HUES6 (cell line): ENCODE data around the gene PANX2.

ENCODE experiments used
- H3K27ac ChIP-seq: 2 replicates; pipeline ENCODE4 v1.7.0; 2013; ENCODE audit warnings: low read depth, mild to moderate bottlenecking, low read length, inconsistent platforms
- H3K27me3 ChIP-seq: 2 replicates; pipeline ENCODE4 v1.6.1; 2013; ENCODE audit warnings: low read length; ENCODE audit not compliant: control insufficient read depth, insufficient read depth
- H3K36me3 ChIP-seq: 2 replicates; pipeline ENCODE4 v1.6.1; 2013; ENCODE audit warnings: low read length; ENCODE audit not compliant: control insufficient read depth, insufficient read depth
- H3K4me1 ChIP-seq: 2 replicates; pipeline ENCODE4 v1.6.1; 2013; ENCODE audit warnings: low read length; ENCODE audit not compliant: control insufficient read depth, insufficient read depth
- H3K4me3 ChIP-seq: 2 replicates; pipeline ENCODE4 v1.5.1; 2013; ENCODE audit warnings: low read depth, low read length
- H3K9ac ChIP-seq: one replicate; pipeline ENCODE4 v1.6.1; 2013; ENCODE audit warnings: mild to moderate bottlenecking, low read length
- H3K9me3 ChIP-seq: 2 replicates; pipeline ENCODE4 v1.6.1; 2013; ENCODE audit warnings: low read depth, low read length; ENCODE audit not compliant: control insufficient read depth, insufficient read depth

PANX2 gene

GRCh38 chr22:50197000-50197800 is 26.7 kb downstream of the PANX2 start:
- Histone ChIP-seq H3K9ac (no peak overlapping the region), H3K27me3 (no peaks in the 10 kb centered on the region), H3K27ac (no peak overlapping the region), H3K36me3 (peaks cover 42% of the 10 kb centered on the region), H3K9me3 (no peaks in the 10 kb centered on the region), H3K4me3 (no peak overlapping the region), H3K4me1 (peaks cover 9% of the 10 kb centered on the region; the same call in 1 of the 2 replicates)

GRCh38 chr22:50197856-50198623 is 27.5 kb downstream of the PANX2 start:
- Histone ChIP-seq H3K4me1 (peaks cover 9% of the 10 kb centered on the region; the same call in 1 of the 2 replicates), H3K9me3 (no peaks in the 10 kb centered on the region), H3K9ac (no peak overlapping the region), H3K36me3 (peaks cover 44% of the 10 kb centered on the region), H3K4me3 (no peak overlapping the region), H3K27ac (no peak overlapping the region), H3K27me3 (no peaks in the 10 kb centered on the region)

GRCh38 chr22:50198624-50199017 is 28.1 kb downstream of the PANX2 start:
- Histone ChIP-seq H3K4me3 (no peak overlapping the region), H3K9ac (no peak overlapping the region), H3K9me3 (no peaks in the 10 kb centered on the region), H3K36me3 (peaks cover 44% of the 10 kb centered on the region), H3K27me3 (no peaks in the 10 kb centered on the region), H3K4me1 (peaks cover 9% of the 10 kb centered on the region; the same call in 1 of the 2 replicates), H3K27ac (no peak overlapping the region)

GRCh38 chr22:50199251-50199721 is 28.8 kb downstream of the PANX2 start:
- H3K27me3 ChIP-seq, result no peaks in the 10 kb centered on the region
- no peaks in the 10 kb centered on the region for H3K9me3 ChIP-seq
- H3K4me3 ChIP-seq, result peak overlapping the region; percentile 73
- H3K36me3 ChIP-seq, result peaks cover 42% of the 10 kb centered on the region
- peak overlapping the region; percentile 10 for H3K9ac ChIP-seq
- H3K4me1 ChIP-seq, result peaks cover 9% of the 10 kb centered on the region; the same call in 1 of the 2 replicates
- H3K27ac ChIP-seq, result no peak overlapping the region

- H3K4me3 ChIP-seq, result peak overlapping the region; percentile 73
- no peaks in the 10 kb centered on the region for H3K9me3 ChIP-seq
- peak overlapping the region; percentile 21 for H3K9ac ChIP-seq
- no peak overlapping the region for H3K27ac ChIP-seq
- H3K4me1 ChIP-seq, result peaks cover 9% of the 10 kb centered on the region; the same call in 1 of the 2 replicates
- no peaks in the 10 kb centered on the region for H3K27me3 ChIP-seq
- H3K36me3 ChIP-seq, result peaks cover 35% of the 10 kb centered on the region
Observed at GRCh38 chr22:50199829-50200460, 29.4 kb downstream of the PANX2 start.

GRCh38 chr22:50200461-50201190 is 30.1 kb downstream of the PANX2 start, which contains the start of gene SELENOO:
Gene SELENOO (plus strand): TSS chr22:50201011. CDS start chr22:50201037, 26 bp downstream.
- H3K4me1 ChIP-seq, result peaks cover 9% of the 10 kb centered on the region; the same call in 1 of the 2 replicates
- no peaks in the 10 kb centered on the region for H3K27me3 ChIP-seq
- H3K9me3 ChIP-seq, result no peaks in the 10 kb centered on the region
- H3K36me3 ChIP-seq, result peaks cover 32% of the 10 kb centered on the region
- peak within 1 kb of the TSS; percentile 73 for H3K4me3 ChIP-seq
- no peak within 1 kb of the TSS for H3K27ac ChIP-seq
- peak within 1 kb of the TSS; percentile 76 for H3K9ac ChIP-seq

- Histone ChIP-seq H3K27me3 (no peaks in the 10 kb centered on the region), H3K27ac (no peak overlapping the region), H3K4me3 (peak overlapping the region; percentile 73), H3K36me3 (peaks cover 27% of the 10 kb centered on the region), H3K9ac (peak overlapping the region; percentile 76), H3K4me1 (peaks cover 14% of the 10 kb centered on the region; the same call in 1 of the 2 replicates), H3K9me3 (no peaks in the 10 kb centered on the region)
Observed at GRCh38 chr22:50201191-50202129, 30.9 kb downstream of the PANX2 start.

GRCh38 chr22:50202130-50202666 is 31.7 kb downstream of the PANX2 start:
- H3K36me3 ChIP-seq, result peaks cover 27% of the 10 kb centered on the region
- peaks cover 14% of the 10 kb centered on the region; the same call in 1 of the 2 replicates for H3K4me1 ChIP-seq
- no peaks in the 10 kb centered on the region for H3K9me3 ChIP-seq
- peak overlapping the region; percentile 76 for H3K9ac ChIP-seq
- H3K27ac ChIP-seq, result no peak overlapping the region
- no peaks in the 10 kb centered on the region for H3K27me3 ChIP-seq
- H3K4me3 ChIP-seq, result peak overlapping the region; percentile 73

- Histone ChIP-seq H3K4me3 (no peak overlapping the region), H3K27me3 (no peaks in the 10 kb centered on the region), H3K36me3 (peaks cover 27% of the 10 kb centered on the region), H3K9ac (no peak overlapping the region), H3K27ac (no peak overlapping the region), H3K4me1 (peaks cover 14% of the 10 kb centered on the region; the same call in 1 of the 2 replicates), H3K9me3 (no peaks in the 10 kb centered on the region)
Observed at GRCh38 chr22:50203288-50203687, 32.8 kb downstream of the PANX2 start.
